ENCODE data around the gene ZC2HC1B. TPM values are rescaled to one million over a fixed set of nuclear protein-coding genes. Genes with fewer than 3 reads are reported as not detected.

ZC2HC1B gene
- total and polyA plus RNA-seq, 9 of the 15 experiments (the other 6 are each of a cell fraction or from before 2014, with no cell fraction given), result not detected

GRCh38 chr6:143878272-143878760 is 14.0 kb downstream of the ZC2HC1B start:
- no peak overlapping the region for H3K27ac ChIP-seq (ENCODE audit: extremely low read depth, low read depth, low read length)
- H3K9ac ChIP-seq (ENCODE audit: insufficient read depth in 1 of 2, low read depth in 2 of 2, low read length in 2 of 2), result no peak overlapping the region
- peaks cover 4% of the 10 kb centered on the region; the same call in 1 of the 2 replicates for H3K9me3 ChIP-seq (replicated peaks; ENCODE audit: control insufficient read depth, insufficient read depth, low read depth, low read length)
- in situ Hi-C loops (cut with MboI) (no loop called here), intact Hi-C loops (cut with micrococcal nuclease) (no loop called here)
- H3K27me3 ChIP-seq (ENCODE audit: control insufficient read depth in 2 of 2, insufficient read depth in 2 of 2, low read length in 2 of 2), result no peaks in the 10 kb centered on the region
- TF ChIP-seq CTCFL (IDR thresholded peaks at IDR 0.05; ENCODE audit: borderline replicate concordance, insufficient read depth, low read depth, low read length, poor library complexity, severe bottlenecking) (no peak), HIVEP1 (CRISPR knock-in tag; IDR thresholded peaks at IDR 0.05) (no peak), FOXP1 (CRISPR knock-in tag; IDR thresholded peaks at IDR 0.05) (no peak), SP1 (CRISPR knock-in tag; IDR thresholded peaks at IDR 0.05) (no peak), RBM14 (IDR thresholded peaks at IDR 0.05; ENCODE audit: borderline replicate concordance, insufficient read depth, low read depth, low read length) (no peak)
- TF ChIP-seq, protein P1, sequence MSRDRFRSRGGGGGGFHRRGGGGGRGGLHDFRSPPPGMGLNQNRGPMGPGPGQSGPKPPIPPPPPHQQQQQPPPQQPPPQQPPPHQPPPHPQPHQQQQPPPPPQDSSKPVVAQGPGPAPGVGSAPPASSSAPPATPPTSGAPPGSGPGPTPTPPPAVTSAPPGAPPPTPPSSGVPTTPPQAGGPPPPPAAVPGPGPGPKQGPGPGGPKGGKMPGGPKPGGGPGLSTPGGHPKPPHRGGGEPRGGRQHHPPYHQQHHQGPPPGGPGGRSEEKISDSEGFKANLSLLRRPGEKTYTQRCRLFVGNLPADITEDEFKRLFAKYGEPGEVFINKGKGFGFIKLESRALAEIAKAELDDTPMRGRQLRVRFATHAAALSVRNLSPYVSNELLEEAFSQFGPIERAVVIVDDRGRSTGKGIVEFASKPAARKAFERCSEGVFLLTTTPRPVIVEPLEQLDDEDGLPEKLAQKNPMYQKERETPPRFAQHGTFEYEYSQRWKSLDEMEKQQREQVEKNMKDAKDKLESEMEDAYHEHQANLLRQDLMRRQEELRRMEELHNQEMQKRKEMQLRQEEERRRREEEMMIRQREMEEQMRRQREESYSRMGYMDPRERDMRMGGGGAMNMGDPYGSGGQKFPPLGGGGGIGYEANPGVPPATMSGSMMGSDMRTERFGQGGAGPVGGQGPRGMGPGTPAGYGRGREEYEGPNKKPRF (IDR thresholded peaks at IDR 0.05; ENCODE audit: low read depth, low read length), result no peak
- 18% methylated on average over 3 of the region's 3 CpGs for WGBS (ENCODE audit: insufficient coverage, low coverage, missing lambda C conversion rate)
- POLR2A ChIA-PET, result interaction anchor here (0.6 to 1.0 kb wide), 2 partner anchors 8 to 17 kb away, joined by 3 read pairs; no protein-coding TSS in a partner anchor
- no peaks in the 10 kb centered on the region for H3K36me3 ChIP-seq (ENCODE audit: control insufficient read depth, insufficient read depth, low read length)
- DNase-seq (ENCODE audit: extremely low read depth in 1 of 4, low spot score in 3 of 4) (no peak), FAIRE-seq (no peak), ATAC-seq (no peak)
- no peaks in the 10 kb centered on the region for H3K9me1 ChIP-seq (ENCODE audit: control insufficient read depth, insufficient read depth, low read length)
- CTCF ChIA-PET (ENCODE audit: low intra/inter-chr PET ratio), result no interaction called here
- no peak overlapping the region for H2AFZ ChIP-seq (ENCODE audit: low read depth, low read length)
- H3K4me2 ChIP-seq (ENCODE audit: insufficient read depth, low read length), result no peak overlapping the region
- H3K4me1 ChIP-seq (replicated peaks in 1 of 2; ENCODE audit: control insufficient read depth in 2 of 2, insufficient read depth in 2 of 2, low read length in 2 of 2), result no peaks in the 10 kb centered on the region
- BruUV-seq (replicated peaks), result no TSS peak
- no peak overlapping the region for H3K4me3 ChIP-seq
- H4K20me1 ChIP-seq (replicated peaks; ENCODE audit: control insufficient read depth, insufficient read depth, low read length), result no peaks in the 10 kb centered on the region
- H3K79me2 ChIP-seq (ENCODE audit: control insufficient read depth, insufficient read depth, low read length), result no peaks in the 10 kb centered on the region

Measured in K562 (cell line).